Heart left ventricle (tissue), 16 donors: ENCODE measurements around the gene DGKE. TPM values are rescaled to one million over a fixed set of nuclear protein-coding genes. Genes with fewer than 3 reads are reported as not detected.

Experiments used
- ATAC-seq, 4 donors: fragments of 200-7000 bp; cut with Tn5 transposase; one replicate each; pipeline ENCODE4 v1.9.1; 2020 to 2022; ENCODE audit warnings: moderate library complexity in 4 of 4, mild to moderate bottlenecking in 3 of 4, moderate number of reproducible peaks in 1 of 4
- DNase-seq, 5 donors: peaks; one replicate each; pipeline ENCODE4 v3.0.0-alpha.2; 2020
- H3K27ac ChIP-seq, 12 donors: fragments of 200-600 bp; sonication (generic) in 4 of 12; one replicate each; pipeline versions ENCODE4 v1.5.0 to v1.8.0; 2016 to 2022; ENCODE audit warnings: mild to moderate bottlenecking in 2 of 12
- H3K27me3 ChIP-seq, 9 donors: fragments of 200-600 bp; sonication (generic) in 2 of 9; one replicate each; pipeline versions ENCODE4 v1.5.1 to v1.8.0; 2016 to 2022; ENCODE audit warnings: mild to moderate bottlenecking in 3 of 9
- H3K36me3 ChIP-seq, 9 donors: fragments of 200-600 bp; sonication (generic) in 2 of 9; one replicate each; pipeline versions ENCODE4 v1.5.0 to v1.8.0; 2018 to 2022; ENCODE audit warnings: mild to moderate bottlenecking in 2 of 9
- H3K4me1 ChIP-seq, 12 donors: fragments of 200-600 bp; sonication (generic) in 4 of 12; one replicate each; pipeline versions ENCODE4 v1.5.0 to v1.8.0; 2016 to 2022; ENCODE audit warnings: mild to moderate bottlenecking in 3 of 12
- H3K4me3 ChIP-seq, 12 donors: fragments of 200-600 bp; sonication (generic) in 4 of 12; one replicate each; pipeline versions ENCODE4 v1.5.0 to v1.8.0; 2017 to 2022; ENCODE audit warnings: mild to moderate bottlenecking in 9 of 12, moderate library complexity in 4 of 12
- H3K9me3 ChIP-seq, 12 donors: fragments of 200-600 bp; sonication (generic) in 4 of 12; one replicate each; pipeline versions ENCODE4 v1.5.0 to v1.8.0; 2016 to 2022; ENCODE audit warnings: mild to moderate bottlenecking in 1 of 12
- POLR2A ChIP-seq, 2 donors: fragments of 450-650 bp; IDR thresholded peaks; one replicate each; pipeline ENCODE4 v1.6.1; 2017; ENCODE audit warnings: antibody characterized with exemption in 2 of 2, mild to moderate bottlenecking in 2 of 2, moderate library complexity in 2 of 2
- WGBS, 4 donors: extraction: QIAGEN DNeasy Blood & Tissue Kit in 2 of 4; methylation state at CpG; one replicate each; pipeline versions ENCODE4 v1.1.5 to v1.1.7; 2013 to 2018; 5-methylcytosine and 5-hydroxymethylcytosine counted together
- intact Hi-C, 10 donors: fragments of 100-400 bp; cut with DNase I; formaldehyde crosslinking; loops; one replicate each; pipeline versions ENCODE4 v1.11.1 to v1.14.2; 2022
- polyA plus RNA-seq, 2 donors: library from polyadenylated mRNA; stranded (reverse); fragments of 200-250 nt; gene quantifications; one replicate each; pipeline ENCODE4 v1.2.3, GENCODE V29; 2013
- total RNA-seq, 9 donors: library from RNA; depleted of rRNA in 2 of 9; stranded (reverse); fragments of >200 nt in 2 of 9; fragmentation: NEBNext Ultra II Directional in 3 of 9; extraction: Animal tissue kit (Norgen Biotek cat#: 25700) in 3 of 9; gene quantifications; one replicate each; pipeline versions ENCODE4 v1.1.0 to v1.2.4, GENCODE V29; 2016 to 2023
- TF ChIP-seq, protein P1 (sequence below), 12 donors: fragments of 200-600 bp; sonication (generic) in 4 of 12; IDR thresholded peaks; one replicate each; pipeline versions ENCODE4 v1.5.0 to v1.8.0; 2018 to 2022; ENCODE audit warnings: antibody characterized with exemption in 12 of 12, mild to moderate bottlenecking in 5 of 12
- donor health status: ischemic (EF 13 %, LVEDD 7.1; RV severe dilation, severe dysfunction).
- donor health status: healthy with polysubstance abuse.
- donor health status: DM: no; HTN: yes; CAD: no.
- donor health status: DM: no; HTN: no; CAD: no.
- donor health status: ischemic (EF 25% LVEDD 6.9; RV normal size, moderate dysfunction).
- donor health status: ischemic (EF 25% LVEDD 5.7; RV mildly dilated, moderate dysfunction).
- donor health status: healthy.
- donor health status: DM: yes; HTN: yes; CAD: no.
- donor health status: ischemic (EF 35%, LVEDD 5.7; RV mildly dilated, moderate dysfunction).
- donor health status: nonischemic (EF 11% LVEDD 7.7; RV severe dilation, severe dysfunction).
- donor health status: DM: yes; HTN: yes; CAD: no.
- donor health status: PGD.
- donor health status: ischemic (EF 29% LVEDD 5.4; RV normal size, mild dysfunction).
- donor health status: nonischemic (EF 23%, LVEDD 6.1; RV moderate dilation, normal function).

DGKE gene
- total and polyA plus RNA-seq, 11 donors, result 0.96 to 4.1 (median 2.8) TPM

DNA sequence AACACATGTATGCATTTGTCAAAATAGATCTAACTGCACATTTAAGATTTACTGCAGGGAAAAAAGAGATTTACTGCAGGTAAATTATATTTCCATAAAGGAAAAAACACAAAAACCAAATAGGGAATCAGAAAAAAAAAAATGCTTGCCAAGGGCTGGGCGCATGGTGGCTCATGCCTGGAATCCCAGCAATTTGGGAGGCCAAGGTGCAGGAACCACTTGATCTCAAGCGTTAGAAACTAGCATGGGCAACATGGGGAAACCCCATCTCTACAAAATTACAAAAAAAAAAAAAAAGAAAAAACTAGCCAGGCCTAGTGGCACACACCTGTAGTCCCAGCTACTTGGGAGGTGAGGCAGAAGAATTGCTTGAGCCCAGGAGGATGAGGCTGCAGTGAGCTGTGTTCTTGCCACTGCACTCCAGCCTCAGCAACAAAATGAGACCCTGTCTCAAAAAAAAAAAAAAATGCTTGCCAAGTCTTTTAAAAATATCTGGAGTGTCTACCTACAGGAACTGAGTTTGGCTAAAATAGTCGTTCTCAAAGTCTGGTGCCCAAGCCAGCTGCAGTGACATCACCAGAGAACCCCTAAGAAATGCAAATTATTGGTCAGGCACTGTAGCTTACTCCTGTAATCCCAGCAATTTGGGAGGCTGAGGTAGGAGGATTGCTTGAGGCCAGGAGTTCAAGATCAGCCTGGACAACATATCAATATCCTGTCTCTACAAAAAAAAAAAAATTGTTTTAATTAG is 62.4 kb downstream of the DGKE start:
- H3K4me1 ChIP-seq, result peaks cover 0 to 9% (median 0%) of the 10 kb centered on the region in 12 donors
- intact Hi-C loops, result no loop called here
- DNase-seq, result no peak
- H3K27ac ChIP-seq, result no peak overlapping the region
- WGBS, 4 donors, result 74 to 83% (median 77%) methylated on average over 3 of the region's 3 CpGs
- no peak for TF ChIP-seq POLR2A (IDR thresholded peaks at IDR 0.05)
- TF ChIP-seq, protein P1, sequence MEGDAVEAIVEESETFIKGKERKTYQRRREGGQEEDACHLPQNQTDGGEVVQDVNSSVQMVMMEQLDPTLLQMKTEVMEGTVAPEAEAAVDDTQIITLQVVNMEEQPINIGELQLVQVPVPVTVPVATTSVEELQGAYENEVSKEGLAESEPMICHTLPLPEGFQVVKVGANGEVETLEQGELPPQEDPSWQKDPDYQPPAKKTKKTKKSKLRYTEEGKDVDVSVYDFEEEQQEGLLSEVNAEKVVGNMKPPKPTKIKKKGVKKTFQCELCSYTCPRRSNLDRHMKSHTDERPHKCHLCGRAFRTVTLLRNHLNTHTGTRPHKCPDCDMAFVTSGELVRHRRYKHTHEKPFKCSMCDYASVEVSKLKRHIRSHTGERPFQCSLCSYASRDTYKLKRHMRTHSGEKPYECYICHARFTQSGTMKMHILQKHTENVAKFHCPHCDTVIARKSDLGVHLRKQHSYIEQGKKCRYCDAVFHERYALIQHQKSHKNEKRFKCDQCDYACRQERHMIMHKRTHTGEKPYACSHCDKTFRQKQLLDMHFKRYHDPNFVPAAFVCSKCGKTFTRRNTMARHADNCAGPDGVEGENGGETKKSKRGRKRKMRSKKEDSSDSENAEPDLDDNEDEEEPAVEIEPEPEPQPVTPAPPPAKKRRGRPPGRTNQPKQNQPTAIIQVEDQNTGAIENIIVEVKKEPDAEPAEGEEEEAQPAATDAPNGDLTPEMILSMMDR (IDR thresholded peaks at IDR 0.05), result no peak
- no peak for ATAC-seq
- no peaks in the 10 kb centered on the region for H3K9me3 ChIP-seq
- H3K36me3 ChIP-seq, result peaks cover 3 to 100% (median 93%) of the 10 kb centered on the region in 9 donors
- no peak overlapping the region for H3K4me3 ChIP-seq
- H3K27me3 ChIP-seq, result no peaks in the 10 kb centered on the region

DNA sequence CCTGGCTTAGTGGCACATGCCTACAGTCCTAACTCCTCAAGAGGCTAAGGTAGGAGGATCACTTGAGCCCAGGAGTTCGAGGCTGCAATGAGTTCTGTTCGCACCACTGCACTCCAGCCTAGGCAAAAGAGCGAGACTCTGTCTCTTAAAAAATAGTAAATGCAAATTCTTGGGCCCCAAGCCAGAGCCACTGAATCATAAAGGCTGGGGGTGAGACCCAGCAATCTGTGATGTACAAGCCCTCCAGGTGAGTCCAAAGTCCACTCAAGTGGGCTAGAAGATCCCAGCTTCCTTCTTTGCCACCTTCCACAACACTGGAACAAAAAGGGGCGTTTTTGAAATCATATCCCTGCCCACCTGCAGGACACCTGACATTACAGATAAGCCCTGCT is 63.0 kb downstream of the DGKE start:
- DNase-seq (no peak), ATAC-seq (no peak)
- no peak overlapping the region for H3K27ac ChIP-seq
- no peaks in the 10 kb centered on the region for H3K9me3 ChIP-seq
- peaks cover 3 to 100% (median 93%) of the 10 kb centered on the region in 9 donors for H3K36me3 ChIP-seq
- intact Hi-C loops, result no loop called here
- 94 to 100% (median 95%) methylated on average over 4 of the region's 4 CpGs for WGBS, 4 donors
- peaks cover 0 to 11% (median 2%) of the 10 kb centered on the region in 12 donors for H3K4me1 ChIP-seq
- H3K4me3 ChIP-seq, result no peak overlapping the region
- TF ChIP-seq, protein P1 (IDR thresholded peaks at IDR 0.05), result no peak
- no peak for TF ChIP-seq POLR2A (IDR thresholded peaks at IDR 0.05)
- no peaks in the 10 kb centered on the region for H3K27me3 ChIP-seq

DNA sequence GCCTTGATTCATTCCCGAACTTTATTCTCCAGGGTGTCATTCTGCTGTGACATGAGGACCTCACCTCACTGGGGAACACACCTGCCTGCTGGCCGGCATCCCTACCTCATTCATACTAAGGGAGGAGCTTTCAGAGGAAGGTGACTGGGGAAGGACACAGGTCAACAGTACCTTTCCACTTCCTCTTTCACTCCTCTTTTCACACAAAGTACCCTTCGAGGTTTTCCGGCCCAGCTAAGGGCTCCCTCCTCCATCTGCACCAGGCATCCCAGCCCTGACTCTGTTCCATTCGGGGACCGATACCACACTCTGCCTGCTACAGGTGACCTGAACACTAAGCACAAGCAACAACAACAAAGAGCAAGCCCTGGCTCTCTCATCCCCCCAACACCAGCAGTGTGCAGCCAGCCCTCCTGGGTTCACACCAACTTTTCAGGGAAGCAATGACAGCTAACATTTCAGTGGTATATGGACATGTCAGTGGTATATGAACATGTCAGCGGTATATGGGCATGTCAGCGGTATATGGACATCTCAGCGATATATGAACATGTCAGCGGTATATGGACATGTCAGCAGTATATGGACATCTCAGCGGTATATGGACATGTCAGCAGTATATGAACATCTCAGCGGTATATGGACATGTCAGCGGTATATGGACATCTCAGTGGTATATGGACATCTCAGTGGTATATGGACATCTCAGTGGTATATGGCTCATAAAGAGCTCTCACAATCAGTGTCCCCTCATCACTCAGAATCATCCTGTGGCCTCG is 63.9 kb downstream of the DGKE start:
- WGBS, 4 donors, result 93 to 95% (median 95%) methylated on average over 14 of the region's 14 CpGs
- no peaks in the 10 kb centered on the region for H3K27me3 ChIP-seq
- no peak overlapping the region for H3K4me3 ChIP-seq
- no peak overlapping the region for H3K27ac ChIP-seq
- H3K9me3 ChIP-seq, result no peaks in the 10 kb centered on the region
- peaks cover 0 to 19% (median 5%) of the 10 kb centered on the region in 12 donors for H3K4me1 ChIP-seq
- no peak for DNase-seq
- TF ChIP-seq, protein P1 (IDR thresholded peaks at IDR 0.05), result no peak
- TF ChIP-seq POLR2A (IDR thresholded peaks at IDR 0.05), result no peak
- intact Hi-C loops, result no loop called here
- ATAC-seq, result no peak
- peaks cover 3 to 100% (median 96%) of the 10 kb centered on the region in 9 donors for H3K36me3 ChIP-seq

DNA sequence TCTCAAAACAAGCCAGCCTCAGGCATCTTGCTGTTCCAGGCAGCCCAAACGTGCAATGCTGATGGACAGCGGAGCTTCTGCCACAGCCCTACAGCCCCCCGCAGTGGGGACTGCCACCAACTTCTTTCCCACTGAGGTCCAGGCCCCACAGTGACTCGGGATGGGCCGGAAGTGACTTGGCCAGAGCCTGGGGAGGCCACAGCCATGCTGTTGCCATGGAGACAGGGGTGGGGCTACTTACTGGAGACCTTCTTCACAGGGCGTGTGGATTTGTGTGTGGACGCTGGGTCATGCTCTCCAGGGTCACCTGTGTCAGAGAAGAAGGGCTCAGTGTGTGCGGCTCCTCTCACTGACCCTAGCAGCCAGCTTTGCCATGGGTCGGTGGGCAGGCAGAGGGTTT is 64.9 kb downstream of the DGKE start:
- TF ChIP-seq, protein P1 (IDR thresholded peaks at IDR 0.05), result no peak
- no peak for TF ChIP-seq POLR2A (IDR thresholded peaks at IDR 0.05)
- 70 to 88% (median 76%) methylated on average over 8 to 9 of the region's 9 CpGs for WGBS, 4 donors
- Histone ChIP-seq H3K27me3 (no peaks in the 10 kb centered on the region), H3K36me3 (peaks cover 3 to 100% (median 96%) of the 10 kb centered on the region in 9 donors), H3K4me1 (peaks cover 0 to 14% (median 5%) of the 10 kb centered on the region in 12 donors), H3K4me3 (no peak overlapping the region), H3K27ac (no peak overlapping the region), H3K9me3 (no peaks in the 10 kb centered on the region)
- ATAC-seq, result no peak
- intact Hi-C loops, result no loop called here
- peak in 1 of 5 donors; percentile 37 for DNase-seq
